NCI-H2029 treated with DMSO at 0.1 percent for 48 hours (cell line): ENCODE measurements around the gene SMARCA2.

Experiments used
- DNase-seq: peaks from one replicate; lab custom pipeline; 2025; lab: John Stamatoyannopoulos, UW

Gene SMARCA2

DNA sequence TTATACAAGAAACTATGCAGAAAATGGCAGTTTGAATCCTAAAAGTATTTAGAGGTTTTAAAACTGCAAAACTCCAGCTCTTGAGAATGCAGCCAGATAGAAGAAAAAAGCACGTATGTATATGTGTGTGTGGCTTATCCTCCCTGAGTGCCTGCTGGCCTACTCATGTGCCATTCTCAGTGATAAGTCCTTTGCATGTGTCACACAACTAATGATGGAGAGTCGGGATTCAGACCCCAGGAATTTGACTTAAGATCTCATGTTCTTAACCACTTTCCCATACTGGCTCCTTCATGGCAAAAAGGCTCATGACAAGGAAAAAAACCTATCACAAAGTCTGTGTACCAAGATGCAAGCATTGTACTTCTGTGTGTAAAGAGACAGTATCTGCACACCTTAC, 26.6 kb downstream of the SMARCA2 start:
- DNase-seq: no peak

DNA sequence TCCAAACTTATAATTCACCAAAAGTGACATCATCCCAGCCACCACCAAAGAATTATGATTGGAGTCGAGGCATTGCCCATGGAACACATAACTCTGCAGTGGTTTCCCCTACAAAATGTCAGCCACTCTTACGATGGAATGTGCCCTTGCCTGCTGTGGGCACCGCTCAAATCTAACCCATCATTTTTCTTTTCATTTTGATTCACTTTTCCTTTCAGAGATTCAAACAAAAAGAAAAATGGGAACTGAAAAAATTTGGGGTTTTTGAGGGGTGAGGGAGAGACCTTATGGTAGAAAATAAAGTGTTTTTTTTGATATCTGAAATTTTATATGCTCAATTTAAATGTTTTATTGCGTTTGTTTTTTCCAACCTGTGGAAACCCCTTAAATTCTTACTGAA, 28.1 kb downstream of the SMARCA2 start:
- no peak for DNase-seq

DNA sequence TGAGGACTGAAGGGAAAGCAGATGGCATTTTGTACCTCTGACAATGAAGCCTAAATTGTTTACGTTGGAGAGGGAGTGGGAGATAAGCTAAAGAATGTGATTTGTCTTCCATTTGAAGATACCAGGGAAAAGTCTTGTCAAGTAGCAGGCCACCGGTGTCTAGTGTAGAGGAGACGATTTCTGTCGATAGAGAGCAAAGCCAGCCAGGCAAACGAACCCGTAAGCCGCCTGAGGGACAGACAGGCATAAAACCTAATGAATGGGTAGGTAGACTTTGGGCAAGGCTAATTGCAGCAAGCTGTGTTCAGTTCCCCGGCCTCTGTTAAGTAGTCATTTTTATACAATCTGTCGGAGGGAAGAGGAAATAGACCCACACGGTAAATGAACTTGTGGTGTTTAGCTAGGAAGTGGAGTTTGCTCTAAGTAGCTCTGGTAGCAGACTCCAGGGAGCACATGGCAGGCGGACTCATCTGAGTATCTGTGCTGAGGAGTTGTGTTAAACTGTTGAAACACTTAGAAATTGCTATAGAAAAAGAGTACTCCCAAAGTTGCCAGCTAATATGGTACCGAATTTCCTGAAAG, 28.8 kb downstream of the SMARCA2 start:
- no peak for DNase-seq

- DNase-seq: no peak
These were observed 32.1 kb downstream of the SMARCA2 start for GRCh38 chr9:2047144-2047671.

GRCh38 chr9:2047916-2048315, 32.8 kb downstream of the SMARCA2 start:
- no peak for DNase-seq

- DNase-seq: no peak
These were observed 35.1 kb downstream of the SMARCA2 start for GRCh38 chr9:2050236-2050635.

DNA sequence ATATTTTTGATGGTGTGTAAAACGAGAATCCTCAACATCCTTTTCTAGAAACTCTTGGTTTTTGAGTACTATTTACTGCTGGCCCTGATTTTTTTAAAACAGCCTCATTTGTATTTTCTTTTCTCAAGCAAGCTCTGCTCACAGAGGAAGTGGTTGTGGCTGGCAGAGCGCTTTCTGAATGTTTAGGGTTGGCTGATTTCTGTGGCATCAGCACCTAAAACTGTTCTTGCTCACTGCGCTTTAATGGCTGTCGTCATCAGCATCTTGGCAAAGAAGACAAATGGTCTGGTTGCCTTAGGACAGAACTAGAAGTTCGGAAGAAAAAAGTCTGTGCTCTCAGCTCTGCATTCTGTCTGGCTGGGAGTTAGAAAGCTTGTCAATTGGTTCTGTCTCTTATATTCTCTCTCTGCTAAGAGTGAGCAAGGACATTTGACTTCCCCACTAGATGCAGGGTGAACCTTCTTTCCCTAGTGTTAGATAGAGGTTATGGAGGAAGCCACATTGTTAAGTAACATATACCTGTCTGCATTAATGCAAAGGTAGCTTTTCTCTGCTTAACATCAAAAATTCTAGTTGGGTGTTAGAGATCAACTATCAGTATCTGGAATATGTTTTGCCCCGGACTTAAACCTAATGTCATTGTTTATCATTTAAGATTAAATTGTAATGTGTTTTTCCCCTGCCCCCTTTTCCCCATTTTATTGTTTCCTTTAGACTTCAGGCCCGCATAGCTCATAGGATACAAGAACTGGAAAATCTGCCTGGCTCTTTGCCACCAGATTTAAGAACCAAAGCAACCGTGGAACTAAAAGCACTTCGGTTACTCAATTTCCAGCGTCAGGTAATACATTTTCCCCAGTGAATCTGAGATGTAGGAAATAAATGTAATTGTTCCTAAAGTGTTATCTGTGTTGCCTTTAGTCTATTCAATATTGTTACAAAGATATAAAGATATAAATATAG, 39.0 kb downstream of the SMARCA2 start:
- DNase-seq: no peak

GRCh38 chr9:2055203-2055658, 40.1 kb downstream of the SMARCA2 start:
- no peak for DNase-seq

GRCh38 chr9:2059274-2059929, 44.3 kb downstream of the SMARCA2 start:
- DNase-seq: no peak

GRCh38 chr9:2060424-2060823, 45.3 kb downstream of the SMARCA2 start:
- DNase-seq: no peak

- DNase-seq: no peak
These were observed 50.6 kb downstream of the SMARCA2 start for GRCh38 chr9:2065704-2066103.

GRCh38 chr9:2066312-2067273, 51.4 kb downstream of the SMARCA2 start:
- no peak for DNase-seq

DNA sequence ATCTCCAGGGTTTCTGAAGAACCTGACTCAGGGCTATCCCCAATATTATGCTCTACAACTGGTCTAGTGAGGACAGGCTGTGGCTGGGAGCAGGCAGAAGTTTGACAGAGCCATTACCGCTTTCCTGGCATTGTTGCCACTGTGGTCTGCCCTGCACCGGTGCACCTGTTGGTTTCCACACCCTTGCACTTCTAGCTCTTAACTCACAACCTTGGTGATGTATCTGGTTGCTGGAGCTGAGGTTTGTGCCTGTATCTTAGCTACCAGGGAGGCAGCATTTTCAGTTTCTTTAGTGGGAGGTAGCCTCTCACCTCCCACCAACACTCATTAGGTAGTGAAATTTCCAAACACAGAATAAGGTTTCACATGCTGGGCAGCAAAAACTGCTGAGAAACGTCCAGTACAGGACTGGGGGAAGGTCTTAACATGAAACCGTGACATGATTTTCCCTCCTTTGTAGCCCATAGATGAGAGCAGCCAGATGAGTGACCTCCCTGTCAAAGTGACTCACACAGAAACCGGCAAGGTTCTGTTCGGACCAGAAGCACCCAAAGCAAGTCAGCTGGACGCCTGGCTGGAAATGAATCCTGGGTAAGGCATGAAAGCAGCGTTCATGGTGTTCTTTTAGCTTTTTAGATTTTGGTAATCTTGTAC, 57.7 kb downstream of the SMARCA2 start:
- no peak for DNase-seq

GRCh38 chr9:2082772-2083171, 67.6 kb downstream of the SMARCA2 start:
- DNase-seq: no peak

GRCh38 chr9:2083479-2083878, 68.3 kb downstream of the SMARCA2 start:
- DNase-seq: no peak

DNA sequence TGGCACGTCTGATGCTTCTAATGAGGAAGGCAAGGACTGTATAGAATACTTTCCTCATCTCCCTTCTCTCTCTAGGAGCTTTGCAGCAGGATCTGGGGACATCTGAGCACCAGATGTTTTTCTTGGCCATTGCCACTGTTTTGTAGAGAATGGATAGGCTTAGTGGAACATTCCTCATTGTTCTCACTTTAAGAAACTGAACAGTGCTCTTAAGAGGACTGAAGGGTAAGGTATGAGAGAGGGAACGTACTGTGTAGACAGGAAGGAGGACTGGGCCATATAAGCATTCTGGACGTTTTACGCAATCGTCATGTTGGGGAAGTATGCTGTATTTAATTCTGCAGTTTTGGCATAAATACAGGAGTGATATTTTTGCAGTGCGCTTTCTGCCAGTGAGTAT, 70.6 kb downstream of the SMARCA2 start:
- DNase-seq: no peak

GRCh38 chr9:2086116-2086515, 71.0 kb downstream of the SMARCA2 start:
- DNase-seq: no peak

DNA sequence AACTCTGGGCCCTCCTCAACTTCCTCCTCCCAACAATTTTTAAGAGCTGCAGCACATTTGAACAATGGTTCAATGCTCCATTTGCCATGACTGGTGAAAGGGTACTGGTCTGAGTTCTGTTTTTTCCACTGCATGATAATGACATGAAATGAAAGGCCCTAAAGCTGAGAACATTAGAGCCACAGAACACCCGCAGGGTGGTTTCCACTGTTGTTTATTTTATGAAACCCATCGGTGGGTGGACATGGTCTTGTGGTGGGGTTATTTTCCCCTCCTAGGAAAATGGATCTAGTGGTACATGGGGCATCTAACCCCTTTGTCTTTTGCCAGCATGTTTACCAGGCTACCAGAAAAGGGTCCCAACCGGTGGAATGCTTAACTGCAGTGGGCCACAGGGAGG, 71.8 kb downstream of the SMARCA2 start:
- DNase-seq: no peak

- DNase-seq: no peak
These were observed 72.6 kb downstream of the SMARCA2 start for GRCh38 chr9:2087500-2088313.
